ENCODE results near the gene ADRB2.
"Not testable (repeated sequence)": the region's sequence is repeated elsewhere in the genome, so short reads cannot be mapped to it uniquely, and the experiment has no call there.

ADRB2 gene

GRCh38 chr5:148873120-148873519, 46.7 kb downstream of the ADRB2 start:
- no peaks in the 10 kb centered on the region for H3K36me3 ChIP-seq (ENCODE audit: insufficient read depth, low read length)
- no peaks in the 10 kb centered on the region for H3K4me1 ChIP-seq (ENCODE audit: insufficient read depth, low read length, severe bottlenecking)
- H4K20me1 ChIP-seq (ENCODE audit: insufficient read depth, low read length), result no peaks in the 10 kb centered on the region
- no peaks in the 10 kb centered on the region for H3K9me2 ChIP-seq (ENCODE audit: low read depth, low read length)
- no peak for TF ChIP-seq EZH2 (IDR thresholded peaks at IDR 0.05; ENCODE audit: borderline replicate concordance, low read length)
- TF ChIP-seq, protein P1, sequence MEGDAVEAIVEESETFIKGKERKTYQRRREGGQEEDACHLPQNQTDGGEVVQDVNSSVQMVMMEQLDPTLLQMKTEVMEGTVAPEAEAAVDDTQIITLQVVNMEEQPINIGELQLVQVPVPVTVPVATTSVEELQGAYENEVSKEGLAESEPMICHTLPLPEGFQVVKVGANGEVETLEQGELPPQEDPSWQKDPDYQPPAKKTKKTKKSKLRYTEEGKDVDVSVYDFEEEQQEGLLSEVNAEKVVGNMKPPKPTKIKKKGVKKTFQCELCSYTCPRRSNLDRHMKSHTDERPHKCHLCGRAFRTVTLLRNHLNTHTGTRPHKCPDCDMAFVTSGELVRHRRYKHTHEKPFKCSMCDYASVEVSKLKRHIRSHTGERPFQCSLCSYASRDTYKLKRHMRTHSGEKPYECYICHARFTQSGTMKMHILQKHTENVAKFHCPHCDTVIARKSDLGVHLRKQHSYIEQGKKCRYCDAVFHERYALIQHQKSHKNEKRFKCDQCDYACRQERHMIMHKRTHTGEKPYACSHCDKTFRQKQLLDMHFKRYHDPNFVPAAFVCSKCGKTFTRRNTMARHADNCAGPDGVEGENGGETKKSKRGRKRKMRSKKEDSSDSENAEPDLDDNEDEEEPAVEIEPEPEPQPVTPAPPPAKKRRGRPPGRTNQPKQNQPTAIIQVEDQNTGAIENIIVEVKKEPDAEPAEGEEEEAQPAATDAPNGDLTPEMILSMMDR (IDR thresholded peaks at IDR 0.05; ENCODE audit: low read length), result no peak
- no peak overlapping the region for H2AFZ ChIP-seq (ENCODE audit: low read length)
- no peak overlapping the region for H3K27ac ChIP-seq (ENCODE audit: low read depth, low read length, poor library complexity, severe bottlenecking)
- H3K27me3 ChIP-seq (ENCODE audit: insufficient read depth, low read length), result no peaks in the 10 kb centered on the region
- H3K9ac ChIP-seq (ENCODE audit: low read length), result no peak overlapping the region
- no peaks in the 10 kb centered on the region for H3K9me3 ChIP-seq (ENCODE audit: low read length)
- H3K4me3 ChIP-seq (ENCODE audit: low read depth, low read length, poor library complexity, severe bottlenecking), result no peak overlapping the region
- H3K4me2 ChIP-seq (ENCODE audit: low read length), result no peak overlapping the region
- H3K79me2 ChIP-seq (ENCODE audit: insufficient read depth, low read length), result no peaks in the 10 kb centered on the region
- H3F3A ChIP-seq (ENCODE audit: insufficient read depth, low read length), result no peaks in the 10 kb centered on the region

- no peak overlapping the region for H2AFZ ChIP-seq (ENCODE audit: low read length)
- H3F3A ChIP-seq (ENCODE audit: insufficient read depth, low read length), result no peaks in the 10 kb centered on the region
- H4K20me1 ChIP-seq (ENCODE audit: insufficient read depth, low read length), result no peaks in the 10 kb centered on the region
- TF ChIP-seq, protein P1 (IDR thresholded peaks at IDR 0.05; ENCODE audit: low read length), result no peak
- no peak for TF ChIP-seq EZH2 (IDR thresholded peaks at IDR 0.05; ENCODE audit: borderline replicate concordance, low read length)
- no peaks in the 10 kb centered on the region for H3K79me2 ChIP-seq (ENCODE audit: insufficient read depth, low read length)
- H3K9ac ChIP-seq (ENCODE audit: low read length), result no peak overlapping the region
- H3K9me2 ChIP-seq (ENCODE audit: low read depth, low read length), result no peaks in the 10 kb centered on the region
- no peaks in the 10 kb centered on the region for H3K27me3 ChIP-seq (ENCODE audit: insufficient read depth, low read length)
- H3K9me3 ChIP-seq (ENCODE audit: low read length), result no peaks in the 10 kb centered on the region
- H3K4me2 ChIP-seq (ENCODE audit: low read length), result no peak overlapping the region
- no peaks in the 10 kb centered on the region for H3K36me3 ChIP-seq (ENCODE audit: insufficient read depth, low read length)
- no peaks in the 10 kb centered on the region for H3K4me1 ChIP-seq (ENCODE audit: insufficient read depth, low read length, severe bottlenecking)
- H3K4me3 ChIP-seq (ENCODE audit: low read depth, low read length, poor library complexity, severe bottlenecking), result no peak overlapping the region
- no peak overlapping the region for H3K27ac ChIP-seq (ENCODE audit: low read depth, low read length, poor library complexity, severe bottlenecking)
These were observed 47.5 kb downstream of the ADRB2 start for GRCh38 chr5:148873690-148874485.

GRCh38 chr5:148875205-148875875, 48.9 kb downstream of the ADRB2 start:
- H4K20me1 ChIP-seq (ENCODE audit: insufficient read depth, low read length), result no peaks in the 10 kb centered on the region
- H3F3A ChIP-seq (ENCODE audit: insufficient read depth, low read length), result no peaks in the 10 kb centered on the region
- no peaks in the 10 kb centered on the region for H3K9me3 ChIP-seq (ENCODE audit: low read length)
- no peak overlapping the region for H3K4me2 ChIP-seq (ENCODE audit: low read length)
- H3K27ac ChIP-seq (ENCODE audit: low read depth, low read length, poor library complexity, severe bottlenecking), result no peak overlapping the region
- no peak for TF ChIP-seq EZH2 (IDR thresholded peaks at IDR 0.05; ENCODE audit: borderline replicate concordance, low read length)
- TF ChIP-seq, protein P1 (IDR thresholded peaks at IDR 0.05; ENCODE audit: low read length), result no peak
- H3K4me3 ChIP-seq (ENCODE audit: low read depth, low read length, poor library complexity, severe bottlenecking), result no peak overlapping the region
- no peaks in the 10 kb centered on the region for H3K79me2 ChIP-seq (ENCODE audit: insufficient read depth, low read length)
- H3K27me3 ChIP-seq (ENCODE audit: insufficient read depth, low read length), result no peaks in the 10 kb centered on the region
- no peak overlapping the region for H2AFZ ChIP-seq (ENCODE audit: low read length)
- no peaks in the 10 kb centered on the region for H3K36me3 ChIP-seq (ENCODE audit: insufficient read depth, low read length)
- H3K4me1 ChIP-seq (ENCODE audit: insufficient read depth, low read length, severe bottlenecking), result no peaks in the 10 kb centered on the region
- no peak overlapping the region for H3K9ac ChIP-seq (ENCODE audit: low read length)
- no peaks in the 10 kb centered on the region for H3K9me2 ChIP-seq (ENCODE audit: low read depth, low read length)

- H3K4me1 ChIP-seq (ENCODE audit: insufficient read depth, low read length, severe bottlenecking); H3K4me2 ChIP-seq (ENCODE audit: low read length); H4K20me1 ChIP-seq (ENCODE audit: insufficient read depth, low read length); H3K9me2 ChIP-seq (ENCODE audit: low read depth, low read length); H3K9me3 ChIP-seq (ENCODE audit: low read length); H3K9ac ChIP-seq (ENCODE audit: low read length); H3K79me2 ChIP-seq (ENCODE audit: insufficient read depth, low read length); H3F3A ChIP-seq (ENCODE audit: insufficient read depth, low read length); H3K4me3 ChIP-seq (ENCODE audit: low read depth, low read length, poor library complexity, severe bottlenecking); H3K27ac ChIP-seq (ENCODE audit: low read depth, low read length, poor library complexity, severe bottlenecking); H3K27me3 ChIP-seq (ENCODE audit: insufficient read depth, low read length); H3K36me3 ChIP-seq (ENCODE audit: insufficient read depth, low read length); H2AFZ ChIP-seq (ENCODE audit: low read length): not testable (repeated sequence)
These were observed 51.0 kb downstream of the ADRB2 start for GRCh38 chr5:148877436-148877835.
